GM21367 (cell line): Measurements from ENCODE around the gene TMEM53.

Experiments
- ATAC-seq: cut with Tn5 transposase; IDR thresholded peaks from one replicate; pipeline ENCODE4 v1.9.1; 2021; ENCODE audit not compliant: unreplicated experiment

The TMEM53 gene

GRCh38 chr1:44631647-44632539 lies 42.4 kb downstream of the TMEM53 start:
- ATAC-seq = peak; percentile 50

- peak; percentile 11 for ATAC-seq
Observed at GRCh38 chr1:44631333-44631646, 43.0 kb downstream of the TMEM53 start.

GRCh38 chr1:44630116-44630515 lies 44.2 kb downstream of the TMEM53 start:
- ATAC-seq = no peak

- ATAC-seq = no peak
Observed at GRCh38 chr1:44628962-44629756, 45.1 kb downstream of the TMEM53 start.

- ATAC-seq = no peak
Observed at GRCh38 chr1:44625348-44625747, 48.9 kb downstream of the TMEM53 start.

- no peak for ATAC-seq
Observed at GRCh38 chr1:44624268-44624901, 49.9 kb downstream of the TMEM53 start.

- ATAC-seq = no peak
Observed at GRCh38 chr1:44621841-44622286, 52.4 kb downstream of the TMEM53 start.

- ATAC-seq = no peak
Observed at GRCh38 chr1:44620072-44620471, 54.2 kb downstream of the TMEM53 start.

- ATAC-seq = no peak
Observed at GRCh38 chr1:44619261-44619900, 54.9 kb downstream of the TMEM53 start.

GRCh38 chr1:44617703-44618029 lies 56.6 kb downstream of the TMEM53 start:
- ATAC-seq = no peak

- no peak for ATAC-seq
Observed at GRCh38 chr1:44616991-44617702, 57.1 kb downstream of the TMEM53 start.

- ATAC-seq = no peak
Observed at GRCh38 chr1:44616284-44616990, 57.8 kb downstream of the TMEM53 start.

- no peak for ATAC-seq
Observed at GRCh38 chr1:44613941-44614340, 60.3 kb downstream of the TMEM53 start.

GRCh38 chr1:44611866-44612265 lies 62.4 kb downstream of the TMEM53 start:
- no peak for ATAC-seq

- no peak for ATAC-seq
Observed at GRCh38 chr1:44611419-44611818, 62.9 kb downstream of the TMEM53 start.

- no peak for ATAC-seq
Observed at GRCh38 chr1:44610527-44611148, 63.6 kb downstream of the TMEM53 start.

- no peak for ATAC-seq
Observed at GRCh38 chr1:44609768-44610526, 64.3 kb downstream of the TMEM53 start.

GRCh38 chr1:44609412-44609767 lies 64.9 kb downstream of the TMEM53 start:
- no peak for ATAC-seq

GRCh38 chr1:44608141-44608540 lies 66.1 kb downstream of the TMEM53 start:
- ATAC-seq = no peak
